Activated CD8-positive, alpha-beta memory T cell treated with anti-CD3 and anti-CD28 coated beads for 24 hours (primary cell): ENCODE measurements around the gene GTF2F1.
A peak's percentile ranks its signal among the peaks of the same experiment; 100 is the strongest.
"Not testable (repeated sequence)": the region's sequence is repeated elsewhere in the genome, so short reads cannot be mapped to it uniquely, and the experiment has no call there.

ENCODE experiments used
- DNase-seq: peaks from one replicate; pipeline ENCODE4 v3.0.0-alpha.2; 2020

Gene GTF2F1

DNA sequence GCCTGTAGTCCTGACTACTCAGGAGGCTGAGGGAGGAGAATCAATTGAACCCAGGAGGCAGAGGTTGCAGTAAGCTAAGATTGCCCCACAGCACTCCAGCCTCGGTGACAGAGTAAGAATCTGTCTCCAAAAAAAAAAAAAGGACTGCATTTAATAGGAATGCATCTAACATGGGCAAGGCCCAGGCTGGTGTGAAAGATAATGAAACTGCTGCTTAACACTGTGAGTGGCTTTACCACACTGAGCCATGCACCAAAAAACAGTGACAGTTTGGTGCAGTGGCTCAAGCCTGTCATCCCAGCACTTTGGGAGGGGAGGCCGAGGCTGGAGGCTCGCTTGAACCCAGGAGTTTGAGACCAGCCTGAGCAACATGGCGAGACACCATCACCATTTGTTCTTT, 8.6 kb downstream of the GTF2F1 start:
- DNase-seq = no peak

DNA sequence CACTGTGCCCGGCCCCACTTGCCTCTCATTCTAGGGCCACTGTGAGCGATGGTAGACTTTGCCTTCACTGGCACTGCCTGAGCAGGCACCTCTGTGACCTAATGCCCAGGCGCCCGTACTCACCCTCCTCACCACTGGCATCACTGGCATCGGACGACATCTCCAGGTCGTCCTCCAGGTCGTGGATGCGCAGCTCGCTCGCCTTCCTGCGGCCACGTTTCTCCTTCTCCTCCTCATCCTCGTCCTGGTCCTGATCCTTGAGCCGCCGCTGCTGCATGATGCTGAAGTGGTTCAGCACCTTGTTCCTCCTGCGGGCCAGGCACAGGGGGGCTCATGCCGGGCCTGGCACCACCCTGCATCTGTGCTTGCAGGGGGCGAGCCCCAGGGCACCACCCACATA, 9.8 kb downstream of the GTF2F1 start:
- DNase-seq = no peak

DNA sequence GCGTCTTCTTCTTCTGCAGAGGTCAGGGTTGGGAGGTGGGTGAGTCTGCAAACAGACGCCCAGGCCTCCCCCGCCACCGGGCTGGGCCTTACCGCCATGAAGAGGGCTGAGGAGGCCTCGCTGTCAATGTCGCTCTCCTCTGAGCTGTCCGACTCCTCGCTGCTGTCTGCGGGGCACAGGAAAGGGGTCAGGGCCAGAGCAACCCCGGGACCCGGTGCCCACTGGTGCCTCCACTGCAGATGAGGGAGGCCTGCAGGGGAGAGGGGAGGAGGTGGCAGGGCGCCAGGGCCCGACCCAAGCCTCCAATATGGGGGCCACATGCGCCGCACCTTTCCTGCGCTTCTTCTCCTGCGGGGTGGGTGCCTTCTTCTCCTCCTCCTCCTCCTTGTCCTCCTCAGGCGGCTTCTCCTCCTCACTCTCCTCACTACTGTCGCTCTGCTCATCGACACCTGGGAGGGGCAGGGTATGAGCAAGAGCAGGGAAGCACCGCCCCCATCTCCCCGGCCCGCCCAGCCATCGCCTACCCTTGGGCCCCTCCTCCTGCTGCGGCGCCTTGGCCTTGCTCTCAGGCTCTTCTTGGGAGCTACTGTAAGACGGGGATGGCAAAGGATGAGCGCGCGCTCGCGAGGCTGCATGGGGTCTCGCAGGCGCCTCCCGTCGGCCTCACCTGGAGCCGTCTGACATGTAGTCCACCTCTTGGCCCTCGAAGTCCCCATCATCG, 11.8 kb downstream of the GTF2F1 start:
- no peak for DNase-seq

DNA sequence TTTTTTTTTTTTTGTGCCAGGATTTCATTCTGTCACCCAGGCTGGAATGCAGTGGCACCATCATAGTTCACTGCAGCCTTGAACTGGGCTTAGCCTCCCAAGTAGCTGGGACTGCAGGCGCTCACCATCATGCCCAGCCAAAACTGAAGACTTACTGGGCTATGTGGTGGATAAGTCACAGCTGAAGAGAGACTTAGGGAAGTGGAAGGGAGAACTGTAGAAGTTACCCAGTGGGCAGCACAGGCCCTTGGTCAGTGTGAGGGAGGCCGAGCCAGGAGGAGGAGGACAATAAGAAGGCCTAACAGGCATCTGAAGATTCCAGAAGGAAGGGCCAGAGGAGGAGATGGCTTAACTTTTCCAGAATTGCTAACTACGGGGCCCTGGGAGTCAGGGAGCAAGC, 13.2 kb downstream of the GTF2F1 start:
- no peak for DNase-seq

DNA sequence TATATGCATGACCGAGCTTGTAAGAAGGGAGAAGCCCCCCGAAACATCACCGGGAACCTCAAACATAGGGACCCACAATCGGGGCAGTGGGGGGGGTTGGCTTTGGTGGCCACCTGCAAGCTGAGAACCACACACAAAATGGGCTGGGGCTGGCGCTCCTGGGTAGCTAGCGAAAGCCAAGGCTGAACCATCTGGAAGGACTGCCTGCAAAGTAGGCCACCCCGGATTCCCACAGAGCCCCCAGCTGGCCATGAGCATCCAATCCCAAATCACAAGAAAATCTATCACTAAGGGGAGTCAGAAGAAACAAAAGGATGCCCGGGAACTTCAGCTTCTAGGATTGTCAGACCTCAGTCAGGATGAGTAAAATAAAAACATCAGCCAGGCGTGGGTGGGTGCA, 14.5 kb downstream of the GTF2F1 start:
- DNase-seq = no peak

DNA sequence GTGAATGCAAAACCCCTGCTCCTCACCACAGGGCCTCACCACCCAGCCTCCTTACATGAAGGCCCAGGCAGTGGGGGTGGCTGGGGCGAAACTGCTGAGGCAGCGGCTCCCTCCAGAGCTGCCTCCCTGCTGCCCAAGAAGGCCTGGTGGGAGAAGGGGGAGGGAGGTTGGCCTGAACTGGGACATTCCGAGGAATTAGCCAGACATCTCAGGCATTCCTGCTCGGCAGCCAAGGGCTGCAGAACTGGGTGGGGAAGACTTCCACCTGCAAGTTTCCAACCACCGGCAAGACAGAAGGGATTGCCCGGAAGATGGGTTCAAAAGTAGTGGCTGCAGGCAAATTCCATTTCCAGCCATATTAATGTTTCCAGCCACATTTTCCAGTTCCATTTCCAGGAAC, 14.9 kb downstream of the GTF2F1 start:
- no peak for DNase-seq

DNA sequence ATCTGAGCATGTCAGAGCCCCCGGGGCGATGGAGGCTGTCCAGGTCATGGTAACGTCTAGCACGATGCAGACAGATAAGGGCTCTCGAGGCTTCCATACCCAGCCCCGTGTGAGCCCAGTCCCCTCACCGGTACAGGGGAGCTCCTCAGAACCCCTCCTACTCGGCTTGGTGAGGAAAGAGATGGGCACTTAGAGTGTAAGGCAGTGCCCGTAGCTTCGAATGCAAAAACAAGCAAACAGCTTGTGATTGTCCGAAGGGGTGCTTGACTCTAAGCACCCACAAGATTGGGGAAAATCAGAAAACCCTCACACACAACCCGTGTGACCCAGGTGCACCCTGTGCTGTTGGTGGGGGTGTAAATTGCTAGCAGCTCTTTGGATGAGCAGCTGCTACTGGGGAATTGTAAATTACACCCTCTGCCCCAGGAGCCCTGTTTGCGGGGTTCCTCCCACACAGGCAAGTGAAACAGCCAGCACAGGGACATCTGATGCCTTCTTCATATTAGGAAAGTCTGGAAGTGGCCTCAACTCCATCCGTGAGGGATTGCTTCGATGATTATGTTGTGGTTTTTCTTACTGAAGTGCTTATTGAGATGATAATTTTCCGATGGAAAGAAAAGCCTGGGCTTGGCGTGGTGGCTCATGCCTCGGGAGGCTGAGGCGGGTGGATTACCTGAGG, 16.3 kb downstream of the GTF2F1 start:
- no peak for DNase-seq

DNA sequence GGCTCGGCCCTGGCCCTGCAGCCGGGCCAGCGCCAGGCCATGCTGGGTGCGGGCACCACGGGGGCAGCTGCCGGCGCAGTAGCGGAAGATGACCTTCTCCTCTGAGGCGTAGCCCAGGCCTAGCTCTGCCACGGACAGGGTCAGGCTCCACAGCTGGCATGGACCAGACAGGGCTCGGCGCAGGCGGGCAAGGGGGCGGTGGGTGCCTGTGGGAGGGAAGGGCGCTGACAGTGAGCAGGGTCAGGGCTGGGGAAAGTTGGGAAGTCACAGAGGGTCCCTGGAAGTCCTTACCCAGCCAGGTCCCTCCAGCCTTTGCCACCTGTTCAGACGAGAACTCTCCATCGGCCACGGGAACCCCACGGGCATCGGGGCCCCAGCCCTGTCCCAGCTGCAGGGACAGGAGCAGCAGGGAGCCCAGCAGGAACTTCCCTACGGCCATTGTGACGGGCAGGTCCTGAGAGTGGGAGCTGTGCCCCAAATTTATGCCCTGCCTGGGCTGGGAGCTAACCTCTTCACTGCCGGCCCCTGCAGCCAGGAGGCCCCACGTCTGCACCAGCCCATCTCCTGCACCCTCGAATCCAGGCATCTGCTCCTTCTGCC, 17.5 kb downstream of the GTF2F1 start, which contains the start of gene PSPN:
Gene PSPN, minus strand, starts transcription at position 523 of the 600 bp plus-strand sequence. Its CDS starts 84 bp downstream, at position 439.
- DNase-seq = no peak

DNA sequence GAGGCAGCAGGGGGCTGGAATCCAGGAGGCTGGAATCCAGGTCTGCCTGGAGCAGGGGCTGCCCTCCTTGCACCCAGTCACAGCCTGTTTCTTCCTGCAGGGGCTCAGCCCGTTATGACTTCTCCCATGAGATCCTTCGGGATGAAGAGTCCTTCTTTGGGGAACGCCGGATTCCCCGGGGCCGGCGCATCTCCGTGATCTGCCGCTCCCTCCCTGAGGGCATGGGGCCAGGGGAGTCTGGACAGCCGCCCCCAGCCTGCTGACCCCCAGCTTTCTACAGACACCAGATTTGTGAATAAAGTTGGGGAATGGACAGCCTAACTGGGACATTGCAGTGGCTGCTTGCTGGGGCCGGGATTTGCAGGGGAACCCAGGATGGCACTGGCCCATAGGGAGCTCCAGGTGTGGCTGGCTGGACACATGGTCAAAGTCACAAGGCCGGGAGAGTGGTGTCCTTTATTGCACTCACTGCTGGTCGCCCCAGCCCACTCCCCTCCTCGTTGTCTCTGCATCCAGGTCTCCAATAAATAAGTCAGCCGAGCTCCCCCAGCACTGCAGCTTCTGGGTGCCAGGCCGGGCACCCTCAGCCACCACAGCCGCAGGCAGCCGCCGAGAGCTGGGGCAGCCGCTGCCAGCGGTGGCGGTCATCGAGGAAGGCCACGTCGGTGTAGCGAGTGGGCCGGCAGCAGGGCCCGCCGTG, 18.1 kb downstream of the GTF2F1 start:
- no peak for DNase-seq

DNA sequence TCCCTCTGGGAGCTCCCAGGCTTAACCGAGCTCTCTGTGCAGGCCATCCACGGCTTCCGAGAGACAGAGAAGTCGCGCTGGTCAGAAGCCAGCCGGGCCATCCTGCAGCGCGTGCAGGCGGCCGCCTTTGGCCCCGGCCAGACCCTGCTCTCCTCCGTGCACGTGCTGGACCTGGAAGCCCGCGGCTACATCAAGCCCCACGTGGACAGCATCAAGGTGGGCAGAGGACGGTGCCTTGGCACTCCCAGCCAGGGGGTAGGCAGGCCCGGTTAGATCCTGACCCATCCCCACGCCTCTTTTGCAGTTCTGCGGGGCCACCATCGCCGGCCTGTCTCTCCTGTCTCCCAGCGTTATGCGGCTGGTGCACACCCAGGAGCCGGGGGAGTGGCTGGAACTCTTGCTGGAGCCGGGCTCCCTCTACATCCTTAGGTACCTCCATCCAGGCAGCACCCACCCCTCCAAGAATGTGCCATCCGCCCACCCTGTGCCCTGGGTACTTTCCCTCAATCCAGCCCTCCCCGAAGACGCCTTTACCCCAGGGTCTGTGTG, 18.7 kb downstream of the GTF2F1 start:
- DNase-seq = no peak

DNA sequence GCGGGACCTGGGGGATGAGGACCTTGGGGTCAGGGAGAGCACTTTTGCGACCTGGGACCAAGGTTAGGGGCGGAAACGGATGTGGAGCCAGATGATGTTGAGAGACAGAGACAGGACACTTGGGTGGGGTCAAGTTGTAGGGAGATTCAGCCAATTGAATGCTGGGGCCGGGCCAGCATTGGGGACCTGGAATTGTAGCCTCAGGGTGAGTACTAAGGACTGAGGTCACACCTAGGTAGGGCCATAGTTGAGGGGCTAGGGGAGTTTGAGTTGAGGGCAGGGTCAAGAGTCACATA, 19.2 kb downstream of the GTF2F1 start:
- no peak for DNase-seq

DNA sequence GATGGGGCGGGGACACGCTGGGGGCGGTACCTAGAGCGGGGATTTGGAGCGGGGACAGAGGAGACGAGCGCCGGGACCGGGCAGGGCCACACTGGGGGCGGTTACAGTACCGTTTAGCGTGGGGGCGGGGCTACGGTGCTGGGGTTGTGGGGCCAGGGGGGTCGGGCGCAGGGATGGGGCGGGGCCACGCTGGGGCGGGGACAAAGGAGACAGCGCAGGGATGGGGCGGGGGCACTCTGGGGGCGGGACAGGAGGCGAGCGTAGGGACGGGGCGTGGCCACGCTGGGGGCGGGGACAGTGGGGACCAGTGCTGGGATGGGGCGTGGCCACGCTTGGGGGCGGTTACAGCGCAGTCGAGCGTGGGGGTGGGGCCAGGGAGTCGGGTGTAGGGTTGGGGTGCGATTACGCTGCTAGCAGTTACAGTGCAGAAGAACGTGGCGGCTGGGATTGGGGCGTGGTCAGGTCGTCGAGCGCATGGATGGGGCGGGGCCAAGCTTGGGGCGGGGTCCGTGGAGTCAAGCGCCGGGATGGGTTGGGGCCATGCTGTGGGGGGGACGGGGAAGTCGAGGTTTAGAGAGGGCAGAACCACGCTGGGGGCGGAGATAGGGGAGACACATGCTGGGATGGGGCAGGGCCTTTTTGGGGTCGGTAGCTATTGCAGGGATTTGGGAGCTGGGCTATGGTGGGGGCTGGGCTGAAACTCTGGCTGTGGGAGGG, 19.7 kb downstream of the GTF2F1 start:
- DNase-seq = peak; percentile 99

DNA sequence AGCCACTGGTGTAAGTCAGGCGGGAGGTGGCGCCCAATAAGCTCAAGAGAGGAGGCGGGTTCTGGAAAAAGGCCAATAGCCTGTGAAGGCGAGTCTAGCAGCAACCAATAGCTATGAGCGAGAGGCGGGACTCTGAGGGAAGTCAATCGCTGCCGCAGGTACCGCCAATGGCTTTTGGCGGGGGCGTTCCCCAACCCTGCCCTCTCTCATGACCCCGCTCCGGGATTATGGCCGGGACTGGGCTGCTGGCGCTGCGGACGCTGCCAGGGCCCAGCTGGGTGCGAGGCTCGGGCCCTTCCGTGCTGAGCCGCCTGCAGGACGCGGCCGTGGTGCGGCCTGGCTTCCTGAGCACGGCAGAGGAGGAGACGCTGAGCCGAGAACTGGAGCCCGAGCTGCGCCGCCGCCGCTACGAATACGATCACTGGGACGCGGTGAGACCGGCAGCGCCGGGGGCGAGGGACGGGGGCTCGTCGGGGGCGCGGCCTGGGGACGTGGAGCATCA, 20.3 kb downstream of the GTF2F1 start, which contains the start of gene ALKBH7:
Gene ALKBH7, plus strand, starts transcription at position 201 of the 502 bp plus-strand sequence. Its CDS starts 27 bp downstream, at position 228.
- DNase-seq = peak; percentile 95

DNA sequence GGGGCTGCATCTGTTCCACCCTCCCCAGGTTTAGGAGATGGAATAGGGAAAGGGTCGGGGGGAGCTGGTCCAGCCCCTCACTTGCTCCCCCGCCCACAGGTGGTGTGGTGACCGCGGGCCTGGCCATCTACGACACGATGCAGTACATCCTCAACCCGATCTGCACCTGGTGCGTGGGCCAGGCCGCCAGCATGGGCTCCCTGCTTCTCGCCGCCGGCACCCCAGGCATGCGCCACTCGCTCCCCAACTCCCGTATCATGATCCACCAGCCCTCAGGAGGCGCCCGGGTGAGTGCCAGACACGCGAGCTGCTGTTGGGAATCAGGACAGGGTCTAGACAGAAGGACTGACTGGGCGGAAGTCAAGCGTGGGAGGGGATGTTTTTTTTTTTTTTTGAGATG, 28.6 kb downstream of the GTF2F1 start:
- no peak for DNase-seq

DNA sequence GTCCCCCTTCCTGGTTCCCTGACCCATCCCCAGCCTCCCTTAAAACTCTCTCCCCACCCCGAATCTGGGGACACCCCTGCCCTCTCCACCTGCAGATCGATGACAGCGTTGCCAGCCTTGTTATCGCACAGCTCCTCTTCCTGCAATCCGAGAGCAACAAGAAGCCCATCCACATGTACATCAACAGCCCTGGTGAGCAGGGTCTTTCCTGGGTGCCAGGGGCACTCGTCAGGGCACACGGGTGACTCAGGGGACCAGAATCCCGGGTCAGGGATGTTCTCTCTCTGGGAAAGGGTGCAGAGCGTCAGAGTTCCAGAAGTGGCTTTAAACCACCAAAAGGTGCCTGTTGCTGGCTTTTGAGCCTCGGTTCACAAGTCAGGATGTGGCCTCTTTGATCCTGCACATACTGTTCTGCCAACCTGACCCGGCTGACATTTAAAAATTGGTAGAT, 30.6 kb downstream of the GTF2F1 start:
- peak; percentile 73 for DNase-seq

DNA sequence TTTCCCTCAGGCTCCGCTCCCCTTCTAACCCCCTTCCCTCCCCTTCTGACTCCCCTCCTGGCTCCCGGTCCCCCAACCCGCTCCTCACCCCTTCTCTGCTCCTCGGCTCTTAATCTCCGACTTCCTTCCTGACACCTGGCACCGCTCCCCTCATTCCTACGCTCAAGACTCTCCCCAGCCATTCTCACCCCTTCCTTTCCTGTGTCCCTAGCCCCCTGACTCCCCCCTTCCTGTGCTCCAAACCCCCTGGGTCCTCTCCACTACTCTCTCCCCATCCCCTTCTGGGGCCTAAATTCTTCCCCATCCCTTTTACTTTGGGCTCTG, 31.0 kb downstream of the GTF2F1 start:
- no peak for DNase-seq

DNA sequence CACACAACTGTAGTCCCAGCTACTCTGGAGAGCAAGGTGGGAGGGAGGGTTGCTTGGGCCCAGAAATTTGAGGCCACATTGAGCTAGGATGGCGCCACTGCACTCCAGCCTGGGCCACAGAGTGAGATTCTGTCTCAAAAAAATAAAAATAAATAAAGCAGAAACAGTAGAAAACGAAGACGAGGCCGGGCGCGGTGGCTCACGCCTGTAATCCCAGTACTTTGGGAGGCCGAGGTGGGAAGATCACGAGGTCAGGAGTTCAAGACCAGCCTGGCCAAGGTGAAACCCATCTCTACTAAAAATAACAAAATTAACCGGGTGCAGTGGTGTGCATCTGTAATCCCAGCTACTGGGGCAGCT, 32.1 kb downstream of the GTF2F1 start:
- DNase-seq = not testable (repeated sequence)

DNA sequence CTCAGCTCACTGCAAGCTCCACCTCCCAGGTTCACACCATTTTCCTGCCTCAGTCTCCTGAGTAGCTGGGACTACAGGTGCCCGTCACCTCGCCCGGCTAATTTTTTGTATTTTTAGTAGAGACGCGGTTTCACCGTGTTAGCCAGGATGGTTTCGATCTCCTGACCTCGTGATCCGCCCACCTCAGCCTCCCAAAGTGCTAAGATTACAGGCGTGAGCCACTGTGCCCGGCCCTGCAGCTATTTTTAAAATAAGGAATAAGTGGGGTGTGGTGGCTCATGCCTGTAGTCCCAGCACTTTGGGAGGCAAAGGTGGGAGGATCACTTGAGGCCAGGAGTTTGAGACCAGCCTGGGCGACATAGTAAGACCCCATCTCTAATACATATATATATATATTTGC, 32.5 kb downstream of the GTF2F1 start:
- not testable (repeated sequence) for DNase-seq

DNA sequence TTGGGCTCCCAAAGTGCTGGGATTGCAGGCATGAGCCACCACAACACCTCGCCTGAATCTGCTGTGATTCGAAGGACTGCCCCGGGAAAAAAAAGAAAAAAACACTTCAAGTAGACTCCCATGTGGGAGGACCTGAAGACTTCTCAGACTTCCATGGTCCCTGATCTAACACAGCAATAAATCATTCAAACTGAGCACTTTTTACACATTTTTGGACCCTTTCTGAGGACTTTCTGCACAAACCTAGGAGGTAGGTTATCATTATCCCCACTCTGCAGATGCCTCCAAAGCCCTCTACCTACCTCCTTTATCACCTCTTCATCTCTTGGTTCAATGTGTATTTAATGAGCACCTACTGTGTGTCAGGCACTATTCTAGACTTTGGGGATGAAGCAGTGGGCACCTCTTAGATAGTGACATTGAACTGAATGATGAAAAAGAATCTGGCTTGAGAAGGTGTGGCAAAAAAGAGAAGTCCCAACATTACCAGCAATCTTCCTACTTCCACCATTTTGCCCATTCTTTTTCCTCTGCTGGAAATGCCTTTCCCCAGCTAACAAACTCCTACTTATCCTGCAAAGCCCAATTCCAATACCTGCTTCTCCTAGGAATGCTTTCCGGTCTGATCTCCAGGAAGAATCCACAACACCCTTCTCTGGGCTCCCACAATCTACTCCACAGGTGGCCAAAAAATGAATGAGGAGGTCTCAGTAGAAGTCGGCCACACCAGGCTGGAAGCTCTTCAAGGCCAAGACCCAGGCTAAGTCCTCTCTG, 33.2 kb downstream of the GTF2F1 start:
- DNase-seq = no peak

DNA sequence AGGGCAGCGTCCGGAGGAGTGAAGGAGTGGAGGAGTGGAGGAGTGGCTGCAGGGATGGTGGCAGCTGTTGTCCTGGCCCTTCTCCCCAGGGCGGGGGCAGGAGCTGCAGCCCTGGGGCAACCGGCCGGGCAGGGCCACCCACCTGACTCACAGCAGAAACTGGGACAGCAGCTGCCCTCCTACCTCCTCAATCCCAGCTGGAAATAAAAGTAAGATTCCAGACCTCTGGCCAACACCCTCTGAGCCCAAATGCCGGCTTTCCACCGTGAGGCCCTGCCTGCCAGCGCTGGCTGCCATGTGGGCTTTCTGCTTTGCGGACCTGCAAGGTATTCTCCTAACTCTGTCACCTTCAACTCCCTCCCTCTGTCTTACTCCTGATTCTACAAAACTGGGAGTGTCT, 35.0 kb downstream of the GTF2F1 start:
- no peak for DNase-seq

DNA sequence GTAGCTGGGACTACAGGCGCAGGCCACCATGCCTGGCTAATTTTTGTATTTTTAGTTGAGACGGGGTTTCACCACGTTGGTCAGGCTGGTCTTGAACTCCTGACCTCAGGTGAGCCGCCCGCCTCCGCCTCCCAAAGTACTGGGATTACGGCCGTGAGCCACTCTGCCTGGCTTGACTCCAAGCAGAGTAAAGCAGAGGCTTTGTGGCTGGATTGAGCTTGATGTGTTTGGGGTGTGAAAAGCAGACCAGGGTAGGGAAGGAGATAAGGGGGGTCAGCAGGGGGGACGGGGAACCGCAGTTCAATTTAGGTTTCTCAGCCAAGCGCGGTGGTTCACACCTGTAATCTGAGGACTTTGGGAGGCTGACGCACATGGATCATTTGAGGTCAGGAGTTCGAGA, 35.8 kb downstream of the GTF2F1 start:
- DNase-seq = no peak
